Limb (tissue), 2 donors: Measurements from ENCODE around the gene TPX2.
"Not testable (repeated sequence)": the region's sequence is repeated elsewhere in the genome, so short reads cannot be mapped to it uniquely, and the experiment has no call there.

Experiments
- DNase-seq, 2 donors: peaks; one replicate each; pipeline ENCODE4 v3.0.0-alpha.2; 2016; ENCODE audit errors: extremely low spot score in 2 of 2

Gene TPX2

GRCh38 chr20:31813611-31814010 is 74.5 kb downstream of the TPX2 start:
- no peak for DNase-seq

DNA sequence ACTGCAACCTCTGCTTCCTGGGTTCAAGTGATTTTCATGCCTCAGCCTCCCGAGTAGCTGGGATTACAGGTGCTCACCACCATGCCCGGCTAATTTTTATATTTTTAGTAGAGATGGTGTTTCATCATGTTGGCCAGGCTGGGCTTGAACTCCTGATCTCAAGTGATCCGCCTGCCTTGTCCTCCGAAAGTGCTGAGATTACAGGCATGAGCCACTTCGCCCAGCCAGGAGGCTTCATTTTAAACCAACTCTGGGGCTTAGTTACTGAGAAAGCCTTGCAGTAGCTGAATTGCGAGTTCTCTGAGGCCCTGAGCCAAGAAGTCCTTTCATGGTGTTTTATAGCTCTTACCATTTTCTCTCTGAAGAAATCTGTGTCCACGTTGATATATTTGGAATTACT is 75.1 kb downstream of the TPX2 start:
- DNase-seq: not testable (repeated sequence)

GRCh38 chr20:31815408-31816188 is 76.5 kb downstream of the TPX2 start:
- DNase-seq: no peak

DNA sequence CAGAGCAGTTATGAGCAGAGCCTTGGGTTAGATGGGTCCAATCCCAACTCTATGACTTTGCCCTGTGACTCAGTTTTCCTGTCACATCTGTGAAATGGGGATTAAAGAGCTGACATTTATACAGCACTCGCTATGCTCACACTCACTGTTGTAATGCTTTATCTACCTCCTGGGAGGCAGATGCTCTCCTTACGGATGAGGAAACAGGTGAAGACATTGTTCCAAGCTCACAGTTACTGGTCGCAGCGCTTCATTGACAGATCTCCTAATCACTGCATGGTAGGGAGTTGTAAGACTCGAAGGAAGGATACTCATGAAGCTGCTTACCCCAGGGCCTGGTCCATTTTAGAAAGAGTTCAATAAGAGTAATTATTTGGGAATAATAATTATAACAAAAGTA is 77.1 kb downstream of the TPX2 start:
- DNase-seq: no peak

DNA sequence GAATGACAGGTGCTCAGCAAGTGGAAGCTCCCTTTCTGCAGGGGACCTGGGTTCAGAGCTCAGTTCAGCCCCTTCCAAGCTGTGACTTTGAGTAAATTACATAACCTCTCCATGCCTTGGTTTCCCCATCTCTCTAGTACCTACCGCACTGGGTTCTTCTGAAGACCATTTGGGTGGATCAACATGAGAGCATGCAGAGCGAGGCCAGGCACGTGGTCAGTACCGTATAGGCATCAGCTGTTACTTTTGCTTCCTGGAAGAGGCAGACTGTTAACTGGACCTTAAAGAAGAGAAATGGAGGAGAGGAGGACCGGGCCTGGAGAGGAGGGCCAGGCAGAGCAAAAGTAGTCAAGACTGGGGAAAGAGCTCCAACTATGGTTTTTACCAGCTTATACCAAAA is 78.4 kb downstream of the TPX2 start:
- DNase-seq: no peak

DNA sequence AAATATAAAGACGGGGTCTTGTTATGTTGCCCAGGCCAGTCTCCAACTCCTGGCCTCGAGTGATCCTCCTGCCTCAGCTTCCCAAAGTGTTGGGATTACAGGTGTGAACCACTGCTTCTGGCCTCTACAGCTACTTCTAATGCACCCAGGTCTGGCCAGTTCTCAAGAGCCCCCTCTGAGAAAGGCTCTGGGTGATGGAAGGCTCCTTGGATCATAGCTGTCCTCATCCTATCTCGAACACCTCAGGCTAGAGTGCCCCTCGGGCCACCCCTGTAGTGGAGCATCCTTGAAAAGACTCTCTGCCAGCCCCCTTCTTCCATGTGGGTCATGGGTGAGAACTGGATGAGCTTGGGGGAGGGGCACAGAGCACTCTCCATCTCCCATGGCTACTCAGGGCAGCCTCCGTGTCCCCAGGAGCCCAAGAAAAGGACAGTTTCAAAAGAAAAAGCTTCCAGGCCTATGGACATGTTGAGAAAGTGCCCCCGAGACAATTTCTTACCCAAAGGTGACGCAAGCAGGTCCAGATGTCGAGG is 79.4 kb downstream of the TPX2 start:
- DNase-seq: no peak

DNA sequence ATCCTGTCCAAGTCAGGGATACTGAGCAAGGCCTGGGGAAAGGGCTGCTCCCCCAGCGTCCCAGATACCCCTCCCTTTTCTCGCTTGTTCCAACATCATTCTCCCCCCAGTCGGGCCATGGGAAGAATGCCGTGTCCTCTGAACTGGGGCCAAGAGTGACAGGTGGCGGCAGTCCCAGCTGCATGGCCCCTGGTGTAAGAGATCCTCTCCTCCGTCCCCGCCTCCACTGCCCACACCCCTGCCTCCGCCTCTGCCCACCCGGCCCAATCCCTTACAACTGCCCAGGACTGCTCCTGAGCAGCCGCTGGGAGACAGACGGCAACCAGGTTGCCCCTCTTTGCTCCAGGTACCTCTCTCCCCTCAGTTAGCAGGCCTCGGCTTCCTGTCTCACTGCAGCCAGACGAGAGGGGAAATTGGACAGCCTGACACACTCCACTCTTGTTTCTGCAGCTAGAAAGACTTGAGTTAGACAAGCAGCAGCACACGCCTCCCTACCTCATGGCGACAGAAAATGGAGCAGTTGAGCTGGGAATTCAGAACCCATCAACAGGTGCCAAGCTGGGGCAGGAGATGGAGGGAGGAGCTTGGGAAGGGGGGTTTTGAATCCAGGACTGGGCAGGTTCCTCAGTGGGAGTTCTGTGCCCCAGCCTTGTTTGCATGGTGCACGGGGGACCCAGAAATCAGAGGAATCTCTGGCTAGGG is 80.1 kb downstream of the TPX2 start, which contains the start of gene MYLK2:
MYLK2 (plus strand) TSS at position 274 of the 702 bp plus-strand sequence; CDS start at position 499, 225 bp downstream.
- peak in 1 of 2 donors; percentile 72 for DNase-seq

DNA sequence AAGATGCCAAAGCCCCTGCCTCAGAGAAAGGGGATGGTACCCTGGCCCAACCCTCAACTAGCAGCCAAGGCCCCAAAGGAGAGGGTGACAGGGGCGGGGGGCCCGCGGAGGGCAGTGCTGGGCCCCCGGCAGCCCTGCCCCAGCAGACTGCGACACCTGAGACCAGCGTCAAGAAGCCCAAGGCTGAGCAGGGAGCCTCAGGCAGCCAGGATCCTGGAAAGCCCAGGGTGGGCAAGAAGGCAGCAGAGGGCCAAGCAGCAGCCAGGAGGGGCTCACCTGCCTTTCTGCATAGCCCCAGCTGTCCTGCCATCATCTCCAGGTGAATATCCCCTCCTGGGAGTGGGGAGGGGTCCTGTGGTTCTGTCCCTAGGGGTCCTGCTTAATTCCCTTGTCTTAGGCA is 81.1 kb downstream of the TPX2 start:
- DNase-seq: no peak

DNA sequence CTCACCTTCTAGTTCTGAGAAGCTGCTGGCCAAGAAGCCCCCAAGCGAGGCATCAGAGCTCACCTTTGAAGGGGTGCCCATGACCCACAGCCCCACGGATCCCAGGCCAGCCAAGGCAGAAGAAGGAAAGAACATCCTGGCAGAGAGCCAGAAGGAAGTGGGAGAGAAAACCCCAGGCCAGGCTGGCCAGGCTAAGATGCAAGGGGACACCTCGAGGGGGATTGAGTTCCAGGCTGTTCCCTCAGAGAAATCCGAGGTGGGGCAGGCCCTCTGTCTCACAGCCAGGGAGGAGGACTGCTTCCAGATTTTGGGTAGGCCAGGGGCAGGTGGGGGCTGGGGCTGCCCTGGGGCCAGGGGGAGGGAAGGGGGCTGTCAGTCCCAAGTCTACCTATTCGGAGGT is 82.3 kb downstream of the TPX2 start:
- no peak for DNase-seq

- DNase-seq: peak; percentile 79 to 93
Measured at GRCh38 chr20:31822421-31823330, 83.6 kb downstream of the TPX2 start.

DNA sequence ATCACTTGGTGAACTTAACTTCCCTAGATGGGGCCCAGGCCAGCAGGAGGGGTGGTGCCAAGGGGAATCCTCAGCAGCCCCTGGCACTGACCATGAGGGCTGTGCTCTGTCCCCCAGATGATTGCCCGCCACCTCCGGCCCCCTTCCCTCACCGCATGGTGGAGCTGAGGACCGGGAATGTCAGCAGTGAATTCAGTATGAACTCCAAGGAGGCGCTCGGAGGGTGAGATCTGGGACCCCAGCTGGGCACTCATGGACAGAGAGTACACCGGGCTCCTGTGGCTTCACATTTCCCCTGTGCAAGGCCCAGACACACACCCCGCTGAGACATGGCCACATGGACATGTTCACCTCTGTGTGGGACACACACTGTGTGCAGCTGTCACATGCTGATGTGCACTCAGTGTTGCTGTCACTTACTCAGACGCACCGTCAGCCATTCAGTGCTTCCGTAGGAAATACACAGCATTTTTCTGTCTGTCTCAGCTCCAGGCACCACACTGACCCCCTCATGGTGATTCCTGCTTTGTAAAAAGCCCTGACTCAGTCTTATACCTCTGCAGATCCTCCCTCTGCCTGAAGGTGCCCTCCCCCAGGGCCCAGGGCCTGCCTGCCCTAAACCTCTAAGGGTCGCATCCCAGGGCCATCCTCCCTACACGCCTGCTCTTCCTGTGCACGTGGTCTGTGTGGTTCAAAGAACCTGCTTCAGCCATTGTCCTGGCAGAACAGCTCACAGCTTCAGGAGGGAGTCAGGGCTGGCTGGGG is 84.5 kb downstream of the TPX2 start:
- DNase-seq: no peak

GRCh38 chr20:31824125-31824485 is 85.0 kb downstream of the TPX2 start:
- no peak for DNase-seq

DNA sequence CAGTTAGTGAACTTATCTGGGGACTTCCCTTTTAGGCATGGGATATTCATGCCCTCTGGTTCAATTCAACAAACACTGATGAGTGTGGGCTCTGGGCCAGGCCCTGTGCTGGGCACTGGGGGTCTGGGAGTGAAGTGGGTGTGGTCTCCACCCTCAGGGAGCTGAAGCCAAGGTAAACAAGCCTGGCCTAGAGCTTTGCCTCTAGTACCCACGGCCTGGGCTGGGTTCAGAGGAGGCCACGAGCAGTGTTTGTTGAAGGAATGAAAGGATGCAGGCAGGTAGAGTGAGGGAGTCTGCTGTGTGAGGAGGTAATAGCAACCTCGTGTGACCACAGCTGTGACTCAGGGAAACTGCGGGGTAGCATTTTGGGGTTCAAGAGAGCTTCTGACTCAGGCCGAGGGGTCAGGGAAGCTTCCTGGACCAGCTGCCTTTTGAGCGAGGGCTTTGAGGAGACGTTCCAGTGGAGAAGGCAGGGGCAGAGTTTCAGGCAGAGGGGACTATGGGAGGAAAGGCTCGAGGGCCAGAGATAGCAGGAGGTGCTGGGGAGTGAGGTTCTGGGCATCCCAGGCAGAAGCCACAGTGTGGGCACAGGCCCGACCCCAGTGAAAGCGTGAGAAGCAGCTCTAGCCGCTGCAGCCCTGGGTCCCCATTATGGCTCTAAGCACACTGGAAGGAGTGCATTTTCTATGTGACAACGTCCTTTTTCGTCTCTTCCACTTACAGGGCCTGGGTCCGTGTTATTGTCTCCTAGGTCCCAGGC is 85.6 kb downstream of the TPX2 start:
- DNase-seq: no peak

DNA sequence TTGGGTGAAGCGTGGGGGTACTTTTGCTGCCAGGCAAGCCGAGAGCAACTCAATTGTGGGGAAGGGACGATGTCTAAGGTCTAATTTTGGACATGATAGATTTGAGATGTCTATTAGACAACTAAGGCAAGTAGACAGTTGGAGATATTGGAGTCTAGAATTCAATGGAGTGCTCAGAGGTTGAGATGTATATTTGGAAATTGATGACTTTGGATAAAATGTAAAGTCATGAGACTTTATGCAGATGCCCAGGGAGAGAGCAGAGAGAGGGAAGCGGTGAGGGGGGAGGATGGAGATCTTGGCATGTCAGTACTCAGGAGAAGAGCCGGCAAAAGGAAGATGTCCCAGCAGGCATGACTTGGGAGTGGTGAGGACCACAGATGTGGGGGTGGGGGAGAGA is 87.0 kb downstream of the TPX2 start:
- DNase-seq: no peak

DNA sequence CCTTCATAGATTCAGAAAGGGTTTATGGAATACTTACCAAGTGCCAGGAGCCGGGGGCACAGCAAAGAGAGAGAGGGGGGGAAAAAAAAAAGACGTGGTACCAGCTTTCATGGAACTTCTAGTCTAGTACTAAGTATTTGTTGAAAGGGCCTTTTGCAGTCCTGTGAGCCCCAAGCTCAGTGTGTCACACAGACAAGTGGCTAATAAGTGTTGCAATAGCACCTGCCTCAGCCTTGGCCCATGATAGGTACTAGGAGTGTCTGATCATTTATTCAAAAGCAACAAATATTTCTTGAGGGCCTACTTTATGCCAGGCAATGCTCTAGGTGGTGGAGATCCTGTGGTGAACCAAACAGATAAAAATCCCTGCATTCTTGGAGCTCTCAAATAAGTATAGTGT is 88.0 kb downstream of the TPX2 start:
- DNase-seq: no peak

GRCh38 chr20:31828016-31828415 is 88.9 kb downstream of the TPX2 start:
- DNase-seq: not testable (repeated sequence)

GRCh38 chr20:31829731-31830130 is 90.6 kb downstream of the TPX2 start:
- no peak for DNase-seq

DNA sequence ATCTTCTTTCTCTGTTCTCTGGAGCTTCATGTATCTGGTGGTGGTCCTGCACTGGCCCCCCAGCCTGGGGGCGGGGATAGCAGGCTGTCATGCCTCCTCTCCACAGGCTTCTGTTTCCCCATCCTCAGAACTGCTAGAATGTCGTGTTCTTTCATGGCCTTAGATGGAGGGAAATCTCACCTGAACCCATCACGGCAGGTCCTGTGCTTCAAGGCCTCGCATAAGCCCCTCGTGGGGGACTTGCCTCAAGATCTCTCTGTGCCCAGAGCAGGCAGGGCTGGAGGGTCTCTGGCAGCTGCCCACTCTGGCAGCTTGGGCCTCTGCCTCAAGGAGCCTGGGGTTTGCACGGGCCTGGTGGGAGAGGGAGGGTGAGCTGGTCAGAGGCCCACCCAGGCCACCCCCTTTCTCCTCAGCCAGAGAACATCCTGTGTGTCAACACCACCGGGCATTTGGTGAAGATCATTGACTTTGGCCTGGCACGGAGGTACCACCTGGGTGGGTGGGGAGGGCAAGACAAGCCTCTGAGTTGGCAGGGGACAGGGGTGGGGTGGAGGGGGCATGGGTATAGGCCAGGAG is 91.4 kb downstream of the TPX2 start:
- no peak for DNase-seq

GRCh38 chr20:31831211-31831610 is 92.1 kb downstream of the TPX2 start:
- DNase-seq: no peak

DNA sequence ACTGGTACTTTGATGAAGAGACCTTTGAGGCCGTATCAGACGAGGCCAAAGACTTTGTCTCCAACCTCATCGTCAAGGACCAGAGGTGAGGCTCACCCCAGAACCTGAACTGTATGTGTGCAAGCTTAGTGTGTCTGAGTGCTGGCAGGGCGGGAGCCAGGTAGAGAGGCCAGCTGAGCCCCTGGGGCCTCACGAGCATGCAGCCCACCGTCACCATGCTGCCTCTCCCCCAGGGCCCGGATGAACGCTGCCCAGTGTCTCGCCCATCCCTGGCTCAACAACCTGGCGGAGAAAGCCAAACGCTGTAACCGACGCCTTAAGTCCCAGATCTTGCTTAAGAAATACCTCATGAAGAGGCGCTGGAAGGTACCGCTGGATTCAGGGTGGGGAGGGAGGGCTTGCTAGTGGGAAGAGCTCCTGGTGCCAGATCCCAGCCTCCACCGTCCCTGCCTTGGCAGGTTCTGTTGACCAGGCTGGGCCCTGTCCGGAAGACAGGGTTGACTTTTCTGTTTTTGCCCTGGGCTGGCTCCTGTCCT is 92.7 kb downstream of the TPX2 start:
- DNase-seq: no peak
